Testis (tissue), 3 donors: ENCODE data around the gene SLK. TPM values are rescaled to one million over a fixed set of nuclear protein-coding genes. Genes with fewer than 3 reads are reported as not detected.

Experiments
- DNase-seq: peaks from one replicate; pipeline ENCODE4 v3.0.0-alpha.2; 2019
- H3K27ac ChIP-seq, 2 donors: fragments of 200-600 bp; sonication (generic); one replicate each; pipeline ENCODE4 v1.5.1; 2019
- H3K27me3 ChIP-seq: fragments of 200-600 bp; sonication (generic); one replicate; pipeline ENCODE4 v1.5.1; 2019
- H3K36me3 ChIP-seq: fragments of 200-600 bp; sonication (generic); one replicate; pipeline ENCODE4 v1.5.1; 2017; ENCODE audit warnings: low read depth; ENCODE audit errors: missing control alignments
- H3K4me1 ChIP-seq: fragments of 200-600 bp; sonication (generic); one replicate; pipeline ENCODE4 v1.5.1; 2019
- H3K4me3 ChIP-seq, 2 donors: fragments of 200-600 bp; sonication (generic); one replicate each; pipeline ENCODE4 v1.5.1; 2017 to 2019
- H3K9me3 ChIP-seq: fragments of 200-600 bp; sonication (generic); one replicate; pipeline ENCODE4 v1.5.1; 2017
- POLR2A ChIP-seq: fragments of 450-650 bp; IDR thresholded peaks from one replicate; pipeline ENCODE4 v1.6.1; 2017; ENCODE audit warnings: antibody characterized with exemption, mild to moderate bottlenecking, moderate library complexity
- WGBS, 2 donors: methylation state at CpG; one replicate each; pipeline ENCODE4 v1.1.5; 2018; 5-methylcytosine and 5-hydroxymethylcytosine counted together
- intact Hi-C: fragments of 100-400 bp; cut with DNase I; formaldehyde crosslinking; loops from one replicate; pipeline ENCODE4 v1.15.1; 2023; ENCODE audit warnings: low total_unique reads
- polyA plus RNA-seq: library from polyadenylated mRNA; stranded (reverse); fragments of 350-450 nt; fragmentation: Illumina TruSeq; extraction: RNeasy Lipid Tissue Mini Kit (QIAGEN cat#74804); gene quantifications from one replicate; pipeline ENCODE4 v1.2.3, GENCODE V29; 2014; ENCODE audit warnings: low read depth, low replicate concordance; ENCODE audit not compliant: insufficient read depth
- total RNA-seq, 2 donors: library from RNA; depleted of rRNA; stranded (reverse); fragments of >200 nt; gene quantifications; one replicate each; pipeline ENCODE4 v1.2.3, GENCODE V29; 2016
- TF ChIP-seq, protein P1 (sequence below), 3 experiments: fragments of 450-650 bp in 2 of 3; fragments of 200-600 bp in 1 of 3; sonication (generic) in 1 of 3; IDR thresholded peaks; one replicate each; pipeline ENCODE4 v1.5.1; 2016 to 2019; ENCODE audit warnings: antibody characterized with exemption in 3 of 3, mild to moderate bottlenecking in 2 of 3, moderate library complexity in 1 of 3

SLK gene
- total and polyA plus RNA-seq, 3 donors from 2014 or later, result 10.7 to 59.4 (median 57.7) TPM

DNA sequence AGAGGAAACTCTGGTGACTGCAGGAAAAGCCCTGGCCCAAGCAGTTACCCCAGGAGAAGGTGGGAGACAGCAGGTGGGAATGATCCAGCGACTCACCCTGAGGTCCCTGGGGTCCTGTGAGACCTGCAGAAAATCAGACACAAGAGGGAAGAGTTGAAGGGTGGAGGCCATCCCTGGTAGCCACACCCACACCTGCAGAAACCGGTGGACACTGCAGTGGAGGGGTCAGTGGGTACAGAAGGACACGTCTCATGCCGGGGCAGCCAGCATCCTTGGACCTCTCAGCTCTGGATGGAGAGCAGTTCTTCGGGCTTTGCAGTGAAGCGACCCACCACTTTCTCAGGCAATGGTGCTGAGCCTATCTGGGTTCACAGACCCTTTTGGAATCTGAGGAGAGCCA is 79.7 kb downstream of the SLK start:
- no peak for DNase-seq
- no peaks in the 10 kb centered on the region for H3K4me1 ChIP-seq
- intact Hi-C loops, result loop anchor here (10.0 kb wide), 1 partner anchor 158 kb away; no protein-coding TSS in a partner anchor
- H3K27ac ChIP-seq, result no peak overlapping the region
- H3K27me3 ChIP-seq, result no peaks in the 10 kb centered on the region
- H3K36me3 ChIP-seq, result no peaks in the 10 kb centered on the region
- 93 to 95% methylated on average over 6 of the region's 6 CpGs for WGBS, 2 donors
- TF ChIP-seq, protein P1, sequence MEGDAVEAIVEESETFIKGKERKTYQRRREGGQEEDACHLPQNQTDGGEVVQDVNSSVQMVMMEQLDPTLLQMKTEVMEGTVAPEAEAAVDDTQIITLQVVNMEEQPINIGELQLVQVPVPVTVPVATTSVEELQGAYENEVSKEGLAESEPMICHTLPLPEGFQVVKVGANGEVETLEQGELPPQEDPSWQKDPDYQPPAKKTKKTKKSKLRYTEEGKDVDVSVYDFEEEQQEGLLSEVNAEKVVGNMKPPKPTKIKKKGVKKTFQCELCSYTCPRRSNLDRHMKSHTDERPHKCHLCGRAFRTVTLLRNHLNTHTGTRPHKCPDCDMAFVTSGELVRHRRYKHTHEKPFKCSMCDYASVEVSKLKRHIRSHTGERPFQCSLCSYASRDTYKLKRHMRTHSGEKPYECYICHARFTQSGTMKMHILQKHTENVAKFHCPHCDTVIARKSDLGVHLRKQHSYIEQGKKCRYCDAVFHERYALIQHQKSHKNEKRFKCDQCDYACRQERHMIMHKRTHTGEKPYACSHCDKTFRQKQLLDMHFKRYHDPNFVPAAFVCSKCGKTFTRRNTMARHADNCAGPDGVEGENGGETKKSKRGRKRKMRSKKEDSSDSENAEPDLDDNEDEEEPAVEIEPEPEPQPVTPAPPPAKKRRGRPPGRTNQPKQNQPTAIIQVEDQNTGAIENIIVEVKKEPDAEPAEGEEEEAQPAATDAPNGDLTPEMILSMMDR (IDR thresholded peaks at IDR 0.05), result no peak
- no peak for TF ChIP-seq POLR2A
- H3K9me3 ChIP-seq, result no peaks in the 10 kb centered on the region
- no peak overlapping the region for H3K4me3 ChIP-seq

DNA sequence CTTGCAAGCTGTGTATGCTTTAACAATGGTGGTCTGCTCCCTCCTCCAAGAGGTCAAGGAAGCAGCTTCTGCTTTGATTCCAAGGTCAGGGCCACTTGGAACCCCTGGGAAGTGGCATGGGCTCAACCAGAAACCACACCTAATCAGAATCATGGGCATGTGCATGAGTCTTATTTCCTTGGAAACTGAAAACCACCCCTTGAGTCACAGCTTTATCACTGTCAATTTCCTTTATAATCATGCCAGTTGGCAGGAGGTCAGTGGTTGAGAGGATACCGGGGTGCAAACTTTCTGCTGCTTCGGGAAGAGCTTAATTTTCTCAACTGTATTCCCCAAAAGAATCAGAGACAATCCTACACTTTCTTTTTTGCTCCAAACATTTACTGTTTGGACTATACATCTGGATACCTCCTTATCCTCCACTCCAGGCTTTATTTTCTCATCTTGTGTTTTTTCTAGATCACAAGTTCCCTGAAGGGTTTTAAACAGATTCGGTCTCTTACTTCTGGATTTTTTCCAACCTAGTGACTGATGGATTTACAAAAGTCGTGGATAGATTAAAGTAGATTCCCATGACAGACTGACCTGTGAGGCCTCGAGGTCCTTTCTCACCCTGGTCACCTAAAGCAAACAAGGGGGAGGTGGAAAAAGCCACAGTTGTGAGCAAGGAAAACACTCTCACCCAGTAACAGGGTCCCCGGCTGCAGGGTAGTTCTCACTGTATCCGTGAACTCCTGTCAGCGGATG is 82.7 kb downstream of the SLK start:
- intact Hi-C loops, result loop anchor here (10.0 kb wide), 1 partner anchor 155 kb away; no protein-coding TSS in a partner anchor
- Histone ChIP-seq H3K27ac (no peak overlapping the region), H3K9me3 (no peaks in the 10 kb centered on the region), H3K4me1 (no peaks in the 10 kb centered on the region), H3K4me3 (no peak overlapping the region), H3K27me3 (no peaks in the 10 kb centered on the region), H3K36me3 (no peaks in the 10 kb centered on the region)
- TF ChIP-seq, protein P1 (IDR thresholded peaks at IDR 0.05), result no peak
- TF ChIP-seq POLR2A, result no peak
- 71 to 79% methylated on average over 8 of the region's 8 CpGs for WGBS, 2 donors
- no peak for DNase-seq

DNA sequence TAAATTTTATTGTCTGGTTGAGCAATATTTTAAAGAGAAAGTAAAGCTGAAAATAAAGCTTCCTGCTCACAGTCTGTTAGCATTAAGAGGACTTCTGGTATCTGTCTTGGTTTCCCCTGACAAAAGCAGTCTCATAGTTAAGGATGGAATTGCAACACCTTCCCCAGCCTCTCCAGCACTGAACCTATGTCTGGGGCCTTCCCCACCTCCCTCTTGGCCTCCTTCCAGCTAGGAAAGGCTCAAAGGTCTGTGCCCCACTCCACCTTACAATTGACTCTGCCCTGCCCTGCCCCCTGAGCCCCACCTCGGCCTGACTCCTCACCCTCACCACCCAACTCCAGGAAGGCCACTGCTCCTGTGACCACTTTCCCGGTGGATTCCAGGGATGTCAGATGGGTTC is 85.5 kb downstream of the SLK start:
- no peak overlapping the region for H3K4me3 ChIP-seq
- H3K27me3 ChIP-seq, result no peaks in the 10 kb centered on the region
- H3K4me1 ChIP-seq, result no peaks in the 10 kb centered on the region
- no peaks in the 10 kb centered on the region for H3K36me3 ChIP-seq
- TF ChIP-seq POLR2A, result no peak
- TF ChIP-seq, protein P1 (IDR thresholded peaks at IDR 0.05), result no peak
- no peaks in the 10 kb centered on the region for H3K9me3 ChIP-seq
- DNase-seq, result no peak
- 90 to 100% methylated on average over 2 of the region's 2 CpGs for WGBS, 2 donors
- intact Hi-C loops, result no loop called here
- no peak overlapping the region for H3K27ac ChIP-seq

DNA sequence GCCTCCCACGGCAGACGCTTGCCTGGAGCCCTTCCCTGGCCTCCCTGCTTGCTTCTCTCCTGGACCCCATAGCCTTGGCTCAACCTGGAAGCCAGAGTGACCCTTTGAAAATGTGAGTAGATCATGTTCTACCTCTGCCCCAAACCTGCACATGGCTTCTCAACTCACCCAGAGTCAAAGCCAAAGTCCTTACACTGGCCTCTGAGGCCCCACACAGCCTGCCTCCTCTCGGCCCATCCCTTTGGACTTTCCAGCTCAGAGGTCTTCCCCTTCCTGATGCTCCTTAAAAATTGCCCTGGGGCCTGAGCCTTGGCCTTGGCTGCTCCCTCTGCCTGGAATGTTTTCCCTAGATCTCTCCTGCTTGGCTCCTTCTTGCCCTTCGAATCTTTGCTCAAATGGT is 86.3 kb downstream of the SLK start:
- TF ChIP-seq, protein P1 (IDR thresholded peaks at IDR 0.05), result no peak
- no peak for TF ChIP-seq POLR2A
- no peaks in the 10 kb centered on the region for H3K27me3 ChIP-seq
- H3K9me3 ChIP-seq, result no peaks in the 10 kb centered on the region
- H3K4me1 ChIP-seq, result no peaks in the 10 kb centered on the region
- intact Hi-C loops, result no loop called here
- H3K4me3 ChIP-seq, result no peak overlapping the region
- no peaks in the 10 kb centered on the region for H3K36me3 ChIP-seq
- DNase-seq, result no peak
- WGBS, 2 donors, result 78 to 85% methylated on average over 4 of the region's 4 CpGs
- no peak overlapping the region for H3K27ac ChIP-seq

DNA sequence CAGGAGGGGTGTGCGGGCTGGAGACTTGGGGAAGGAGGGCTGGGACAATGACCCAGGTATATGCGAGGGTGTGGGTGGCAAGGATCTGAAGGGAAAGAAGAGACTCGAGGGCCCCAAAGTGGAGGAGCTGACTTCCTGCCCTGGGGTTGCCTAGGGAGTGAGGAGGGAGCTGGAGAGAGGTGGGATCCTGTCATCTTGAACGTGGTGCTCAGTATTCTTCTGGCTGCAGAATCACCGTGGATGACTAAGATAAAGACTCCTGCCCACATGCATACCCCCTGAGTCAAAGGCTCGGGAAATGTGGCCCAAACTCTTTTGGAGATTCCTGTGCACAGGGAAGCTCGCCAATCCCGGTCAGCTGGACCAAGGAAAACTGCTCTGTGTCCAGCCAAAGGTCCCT is 87.5 kb downstream of the SLK start:
- no peaks in the 10 kb centered on the region for H3K4me1 ChIP-seq
- no peak overlapping the region for H3K4me3 ChIP-seq
- H3K27ac ChIP-seq, result no peak overlapping the region
- H3K9me3 ChIP-seq, result no peaks in the 10 kb centered on the region
- intact Hi-C loops, result no loop called here
- 78 to 83% methylated on average over 8 of the region's 8 CpGs for WGBS, 2 donors
- DNase-seq, result no peak
- no peaks in the 10 kb centered on the region for H3K27me3 ChIP-seq
- no peak for TF ChIP-seq POLR2A
- TF ChIP-seq, protein P1 (IDR thresholded peaks at IDR 0.05), result no peak
- no peaks in the 10 kb centered on the region for H3K36me3 ChIP-seq
